Keratinocyte (primary cell): ENCODE measurements around the gene ADAM22.

Source experiments
- EZH2 ChIP-seq: IDR thresholded peaks from one replicate; pipeline ENCODE4 v1.6.1; 2012; ENCODE audit warnings: inconsistent platforms, mild to moderate bottlenecking, low read length, moderate library complexity
- TF ChIP-seq, protein P1 (sequence below), 3 experiments: IDR thresholded peaks in 1 of 3; conservative IDR thresholded peaks in 1 of 3; optimal IDR thresholded peaks in 1 of 3; 2 replicates in 2 of 3; 3 replicates in 1 of 3; pipeline versions ENCODE3 to v1.5.1; 2011; ENCODE audit warnings: low read length in 3 of 3, mild to moderate bottlenecking in 3 of 3, moderate library complexity in 2 of 3, control low read depth in 1 of 3, inconsistent platforms in 1 of 3; ENCODE audit not compliant: insufficient read depth in 2 of 3; ENCODE audit errors: extremely low read depth in 1 of 3

DNA sequence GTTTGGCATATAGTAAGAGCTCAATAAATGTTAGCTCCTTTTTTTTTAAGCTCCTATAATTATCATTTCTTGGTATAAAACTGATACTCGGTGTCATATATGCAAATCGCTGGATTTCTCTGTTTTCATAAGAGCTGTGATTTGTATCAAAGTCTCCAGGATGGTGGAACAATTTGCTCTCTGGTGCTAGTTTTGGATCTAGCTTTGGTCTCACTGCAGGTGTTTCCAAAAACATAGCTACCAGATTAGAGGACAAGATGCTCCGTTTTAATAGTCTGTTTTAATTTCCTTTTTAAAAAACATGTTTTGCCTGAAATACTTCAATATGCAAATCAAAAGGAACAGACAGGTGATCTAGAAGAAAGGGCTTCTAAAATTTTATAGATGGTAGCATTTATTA lies 25.3 kb downstream of the ADAM22 start:
- TF ChIP-seq, protein P1, sequence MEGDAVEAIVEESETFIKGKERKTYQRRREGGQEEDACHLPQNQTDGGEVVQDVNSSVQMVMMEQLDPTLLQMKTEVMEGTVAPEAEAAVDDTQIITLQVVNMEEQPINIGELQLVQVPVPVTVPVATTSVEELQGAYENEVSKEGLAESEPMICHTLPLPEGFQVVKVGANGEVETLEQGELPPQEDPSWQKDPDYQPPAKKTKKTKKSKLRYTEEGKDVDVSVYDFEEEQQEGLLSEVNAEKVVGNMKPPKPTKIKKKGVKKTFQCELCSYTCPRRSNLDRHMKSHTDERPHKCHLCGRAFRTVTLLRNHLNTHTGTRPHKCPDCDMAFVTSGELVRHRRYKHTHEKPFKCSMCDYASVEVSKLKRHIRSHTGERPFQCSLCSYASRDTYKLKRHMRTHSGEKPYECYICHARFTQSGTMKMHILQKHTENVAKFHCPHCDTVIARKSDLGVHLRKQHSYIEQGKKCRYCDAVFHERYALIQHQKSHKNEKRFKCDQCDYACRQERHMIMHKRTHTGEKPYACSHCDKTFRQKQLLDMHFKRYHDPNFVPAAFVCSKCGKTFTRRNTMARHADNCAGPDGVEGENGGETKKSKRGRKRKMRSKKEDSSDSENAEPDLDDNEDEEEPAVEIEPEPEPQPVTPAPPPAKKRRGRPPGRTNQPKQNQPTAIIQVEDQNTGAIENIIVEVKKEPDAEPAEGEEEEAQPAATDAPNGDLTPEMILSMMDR (optimal IDR thresholded peaks at IDR 0.05 in 1 of 3, IDR thresholded peaks at IDR 0.05 in 1 of 3, conservative IDR thresholded peaks at IDR 0.05 in 1 of 3; ENCODE audit: extremely low read depth in 1 of 3, insufficient read depth in 2 of 3, low read length in 3 of 3) = no peak
- TF ChIP-seq EZH2 = no peak
